ENCODE results near the gene ABHD4. TPM values are rescaled to one million over a fixed set of nuclear protein-coding genes. Genes with fewer than 3 reads are reported as not detected.
A peak's percentile ranks its signal among the peaks of the same experiment; 100 is the strongest.

ABHD4 gene
- total RNA-seq, 4 donors from 2014 or later = 28.1 to 51.4 (median 42.8) TPM

DNA sequence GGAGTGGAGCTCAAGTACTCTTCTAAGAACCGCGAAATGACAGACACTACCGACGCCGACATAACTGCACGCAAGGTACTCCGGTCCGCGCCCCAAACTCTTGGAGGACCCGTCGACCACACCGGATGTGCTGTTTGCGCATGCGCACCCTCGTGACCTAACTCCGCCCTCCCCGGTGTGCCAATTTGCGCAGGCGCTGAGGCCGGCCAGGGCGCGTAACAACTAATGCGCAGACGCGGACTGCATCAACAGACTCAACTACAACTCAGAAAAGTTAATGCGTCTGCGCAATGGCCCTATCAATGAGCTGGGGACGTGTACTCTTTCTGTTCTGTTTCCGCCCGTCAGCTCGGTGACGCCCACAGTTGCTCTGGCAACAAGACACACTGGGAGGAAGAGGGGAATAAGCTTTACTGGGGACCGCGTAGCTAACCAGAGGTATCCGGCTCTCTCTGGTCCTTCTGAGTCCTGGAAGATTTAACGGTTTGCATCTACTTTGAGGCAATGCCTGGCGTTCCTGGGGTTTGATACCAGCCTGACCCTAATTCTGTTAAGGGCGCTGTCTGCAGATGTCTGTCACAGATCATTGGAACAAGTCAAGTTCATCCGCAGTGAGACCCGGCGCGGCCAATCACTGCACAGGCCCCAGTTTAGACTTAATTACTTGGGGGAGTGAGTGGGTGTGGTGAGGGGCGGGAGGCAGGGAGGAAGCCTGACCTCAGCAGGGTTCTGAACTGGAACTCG lies 8.8 kb upstream of the ABHD4 start, which contains the start of gene DAD1:
DAD1 (minus strand) TSS at position 129 of the 744 bp plus-strand sequence; CDS start at position 62, 67 bp downstream.
- H3K9me3 ChIP-seq = no peaks in the 10 kb centered on the region
- DNase-seq = peak; percentile 99
- H3K27me3 ChIP-seq = no peaks in the 10 kb centered on the region
- H3K4me3 ChIP-seq = peak within 1 kb of the TSS; percentile 61 to 91 (median 76)
- H3K36me3 ChIP-seq = no peaks in the 10 kb centered on the region
- peak within 1 kb of the TSS; percentile 87 to 95 (median 92) for H3K27ac ChIP-seq
- TF ChIP-seq, protein P1, sequence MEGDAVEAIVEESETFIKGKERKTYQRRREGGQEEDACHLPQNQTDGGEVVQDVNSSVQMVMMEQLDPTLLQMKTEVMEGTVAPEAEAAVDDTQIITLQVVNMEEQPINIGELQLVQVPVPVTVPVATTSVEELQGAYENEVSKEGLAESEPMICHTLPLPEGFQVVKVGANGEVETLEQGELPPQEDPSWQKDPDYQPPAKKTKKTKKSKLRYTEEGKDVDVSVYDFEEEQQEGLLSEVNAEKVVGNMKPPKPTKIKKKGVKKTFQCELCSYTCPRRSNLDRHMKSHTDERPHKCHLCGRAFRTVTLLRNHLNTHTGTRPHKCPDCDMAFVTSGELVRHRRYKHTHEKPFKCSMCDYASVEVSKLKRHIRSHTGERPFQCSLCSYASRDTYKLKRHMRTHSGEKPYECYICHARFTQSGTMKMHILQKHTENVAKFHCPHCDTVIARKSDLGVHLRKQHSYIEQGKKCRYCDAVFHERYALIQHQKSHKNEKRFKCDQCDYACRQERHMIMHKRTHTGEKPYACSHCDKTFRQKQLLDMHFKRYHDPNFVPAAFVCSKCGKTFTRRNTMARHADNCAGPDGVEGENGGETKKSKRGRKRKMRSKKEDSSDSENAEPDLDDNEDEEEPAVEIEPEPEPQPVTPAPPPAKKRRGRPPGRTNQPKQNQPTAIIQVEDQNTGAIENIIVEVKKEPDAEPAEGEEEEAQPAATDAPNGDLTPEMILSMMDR (IDR thresholded peaks at IDR 0.05) = peak in 1 of 6 experiments; percentile 8
- TF ChIP-seq POLR2A (IDR thresholded peaks at IDR 0.05) = peak; percentile 77 to 93
- H3K4me1 ChIP-seq = peaks cover 0 to 46% (median 4%) of the 10 kb centered on the region in 4 donors

- peaks cover 0 to 11% (median 4%) of the 10 kb centered on the region in 4 donors for H3K4me1 ChIP-seq
- no peak for TF ChIP-seq POLR2A (IDR thresholded peaks at IDR 0.05)
- TF ChIP-seq, protein P1 (IDR thresholded peaks at IDR 0.05) = no peak
- DNase-seq = no peak
- H3K27me3 ChIP-seq = no peaks in the 10 kb centered on the region
- H3K36me3 ChIP-seq = no peaks in the 10 kb centered on the region
- no peak overlapping the region for H3K4me3 ChIP-seq
- H3K27ac ChIP-seq = no peak overlapping the region
- no peaks in the 10 kb centered on the region for H3K9me3 ChIP-seq
Measured at GRCh38 chr14:22593189-22593588, 4.9 kb upstream of the ABHD4 start.

GRCh38 chr14:22593601-22594000 lies 4.5 kb upstream of the ABHD4 start:
- H3K27me3 ChIP-seq = no peaks in the 10 kb centered on the region
- H3K4me3 ChIP-seq = no peak overlapping the region
- H3K36me3 ChIP-seq = no peaks in the 10 kb centered on the region
- H3K9me3 ChIP-seq = no peaks in the 10 kb centered on the region
- DNase-seq = no peak
- TF ChIP-seq, protein P1 (IDR thresholded peaks at IDR 0.05) = no peak
- TF ChIP-seq POLR2A (IDR thresholded peaks at IDR 0.05) = no peak
- H3K27ac ChIP-seq = no peak overlapping the region
- peaks cover 0 to 7% (median 4%) of the 10 kb centered on the region in 4 donors for H3K4me1 ChIP-seq

- TF ChIP-seq, protein P1 (IDR thresholded peaks at IDR 0.05) = no peak
- TF ChIP-seq POLR2A (IDR thresholded peaks at IDR 0.05) = no peak
- no peaks in the 10 kb centered on the region for H3K36me3 ChIP-seq
- H3K4me1 ChIP-seq = peaks cover 0 to 13% (median 4%) of the 10 kb centered on the region in 4 donors
- no peak for DNase-seq
- no peaks in the 10 kb centered on the region for H3K9me3 ChIP-seq
- H3K4me3 ChIP-seq = no peak overlapping the region
- H3K27me3 ChIP-seq = no peaks in the 10 kb centered on the region
- H3K27ac ChIP-seq = no peak overlapping the region
Measured at GRCh38 chr14:22594156-22594716, 3.9 kb upstream of the ABHD4 start.

GRCh38 chr14:22596354-22596879 lies 1.7 kb upstream of the ABHD4 start:
- Histone ChIP-seq H3K27me3 (no peaks in the 10 kb centered on the region), H3K4me1 (peaks cover 0 to 10% (median 2%) of the 10 kb centered on the region in 4 donors), H3K36me3 (no peaks in the 10 kb centered on the region), H3K4me3 (no peak overlapping the region), H3K27ac (no peak overlapping the region), H3K9me3 (no peaks in the 10 kb centered on the region)
- no peak for TF ChIP-seq POLR2A (IDR thresholded peaks at IDR 0.05)
- TF ChIP-seq, protein P1 (IDR thresholded peaks at IDR 0.05) = no peak
- DNase-seq = no peak

Measured in Peyer's patch (tissue), 4 donors.